ENCODE measurements around the gene NUDT16L1. TPM values are rescaled to one million over a fixed set of nuclear protein-coding genes. Genes with fewer than 3 reads are reported as not detected.
A peak's percentile ranks its signal among the peaks of the same experiment; 100 is the strongest.

The NUDT16L1 gene
- total RNA-seq, 4 donors from 2014 or later: 7.4 to 10.2 (median 8.8) TPM

GRCh38 chr16:4678596-4678995, 14.8 kb upstream of the NUDT16L1 start:
- Histone ChIP-seq H3K27ac (peak overlapping the region in 2 of 4 donors; percentile 70 to 79), H3K36me3 (peaks cover 0 to 40% of the 10 kb centered on the region in 2 donors), H3K27me3 (no peaks in the 10 kb centered on the region), H3K4me3 (no peak overlapping the region), H3K4me1 (peaks cover under 1 to 15% of the 10 kb centered on the region in 2 donors), H3K9me3 (no peaks in the 10 kb centered on the region)
- ATAC-seq: no peak
- intact Hi-C loops (cut with DNase I; ENCODE audit: low total_unique reads) (no loop called here), in situ Hi-C loops (cut with MboI; ENCODE audit: low sequenced_read_pairs in 4 of 4) (no loop called here)
- DNase-seq: no peak
- TF ChIP-seq CTCF (IDR thresholded peaks at IDR 0.05 in 4 of 5, conservative IDR thresholded peaks at IDR 0.05 in 1 of 5) (no peak), POLR2A (IDR thresholded peaks at IDR 0.05) (no peak)

- intact Hi-C loops (cut with DNase I; ENCODE audit: low total_unique reads) (no loop called here), in situ Hi-C loops (cut with MboI; ENCODE audit: low sequenced_read_pairs in 4 of 4) (no loop called here)
- ATAC-seq (no peak), DNase-seq (peak in 1 of 2 donors; percentile 34)
- Histone ChIP-seq H3K4me1 (peaks cover 7 to 22% of the 10 kb centered on the region in 2 donors), H3K9me3 (no peaks in the 10 kb centered on the region), H3K4me3 (peak overlapping the region in 3 of 4 donors; percentile 14 to 35 (median 25)), H3K27me3 (no peaks in the 10 kb centered on the region), H3K27ac (peak overlapping the region; percentile 40 to 79 (median 60)), H3K36me3 (peaks cover 0 to 45% of the 10 kb centered on the region in 2 donors)
- no peak for TF ChIP-seq CTCF (IDR thresholded peaks at IDR 0.05 in 4 of 5, conservative IDR thresholded peaks at IDR 0.05 in 1 of 5)
- TF ChIP-seq POLR2A (IDR thresholded peaks at IDR 0.05): no peak
Observed at GRCh38 chr16:4679156-4679849, 14.1 kb upstream of the NUDT16L1 start.

GRCh38 chr16:4679850-4680636, 13.3 kb upstream of the NUDT16L1 start:
- no peak for TF ChIP-seq CTCF (IDR thresholded peaks at IDR 0.05 in 4 of 5, conservative IDR thresholded peaks at IDR 0.05 in 1 of 5)
- no peak for TF ChIP-seq POLR2A (IDR thresholded peaks at IDR 0.05)
- Histone ChIP-seq H3K36me3 (peaks cover 0 to 49% of the 10 kb centered on the region in 2 donors), H3K27ac (peak overlapping the region; percentile 40 to 79 (median 60)), H3K4me1 (peaks cover 11 to 29% of the 10 kb centered on the region in 2 donors), H3K9me3 (no peaks in the 10 kb centered on the region), H3K27me3 (no peaks in the 10 kb centered on the region), H3K4me3 (peak overlapping the region in 3 of 4 donors; percentile 14 to 35 (median 25))
- intact Hi-C loops (cut with DNase I; ENCODE audit: low total_unique reads): no loop called here
- DNase-seq (peak in 1 of 2 donors; percentile 57), ATAC-seq (no peak)
- in situ Hi-C loops (cut with MboI; ENCODE audit: low sequenced_read_pairs in 4 of 4): no loop called here

GRCh38 chr16:4680673-4681470, 12.5 kb upstream of the NUDT16L1 start:
- intact Hi-C loops (cut with DNase I; ENCODE audit: low total_unique reads) (no loop called here), in situ Hi-C loops (cut with MboI; ENCODE audit: low sequenced_read_pairs in 4 of 4) (no loop called here)
- no peak for TF ChIP-seq POLR2A (IDR thresholded peaks at IDR 0.05)
- no peak for TF ChIP-seq CTCF (IDR thresholded peaks at IDR 0.05 in 4 of 5, conservative IDR thresholded peaks at IDR 0.05 in 1 of 5)
- peaks cover 11 to 29% of the 10 kb centered on the region in 2 donors for H3K4me1 ChIP-seq
- DNase-seq (peak in 1 of 2 donors; percentile 14), ATAC-seq (no peak)
- H3K27ac ChIP-seq: peak overlapping the region; percentile 40 to 79 (median 60)
- no peaks in the 10 kb centered on the region for H3K27me3 ChIP-seq
- no peaks in the 10 kb centered on the region for H3K9me3 ChIP-seq
- H3K36me3 ChIP-seq: peaks cover 0 to 44% of the 10 kb centered on the region in 2 donors
- peak overlapping the region in 3 of 4 donors; percentile 14 to 35 (median 25) for H3K4me3 ChIP-seq
